ENCODE data around the gene TBC1D7.

DNA sequence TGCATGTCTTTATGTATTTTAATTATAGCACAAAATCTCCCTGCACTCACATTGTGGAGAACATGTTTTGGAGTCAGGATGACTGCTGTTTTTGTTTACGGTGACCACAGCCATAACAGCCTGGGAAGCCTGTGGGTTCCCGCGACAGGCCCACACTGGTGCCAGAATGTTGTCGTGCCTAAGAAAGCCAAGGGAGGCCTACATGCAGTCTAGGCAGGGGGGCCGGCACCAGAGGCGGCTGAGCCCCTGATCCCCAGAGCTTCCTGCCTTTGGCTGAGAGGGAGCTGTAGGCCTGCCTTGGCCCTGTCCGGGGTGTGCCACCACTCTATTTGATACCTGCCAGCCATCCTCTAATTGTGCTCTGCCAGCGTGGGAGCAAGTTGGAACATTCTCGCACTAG is 46.7 kb downstream of the TBC1D7 start:
- TF ChIP-seq CTCF (IDR thresholded peaks at IDR 0.05) (no peak), TAF1 (IDR thresholded peaks at IDR 0.05; ENCODE audit: borderline replicate concordance, low read depth, low read length) (no peak), POLR2AphosphoS5 (IDR thresholded peaks at IDR 0.05; ENCODE audit: low read depth, low read length) (no peak), EP300 (IDR thresholded peaks at IDR 0.05; ENCODE audit: borderline replicate concordance in 1 of 2, low read depth in 1 of 2, low read length in 1 of 2) (no peak), ZBTB33 (IDR thresholded peaks at IDR 0.05; ENCODE audit: borderline replicate concordance, low read depth) (no peak), REST (IDR thresholded peaks at IDR 0.05; ENCODE audit: low read depth, low read length) (no peak), RFX5 (IDR thresholded peaks at IDR 0.05; ENCODE audit: low read length) (no peak), SIN3A (IDR thresholded peaks at IDR 0.05; ENCODE audit: borderline replicate concordance, low read depth, low read length) (no peak), MAX (IDR thresholded peaks at IDR 0.05; ENCODE audit: low read depth) (no peak)

Data from SK-N-SH (cell line).